Activated T-cell treated with anti-CD3 and anti-CD28 coated beads, Interleukin-2, amount 50 U/mL, for 4 hours (primary cell): ENCODE data around the gene NFYB. TPM values are rescaled to one million over a fixed set of nuclear protein-coding genes. Genes with fewer than 3 reads are reported as not detected.
"Not testable (repeated sequence)": the region's sequence is repeated elsewhere in the genome, so short reads cannot be mapped to it uniquely, and the experiment has no call there.

Source experiments
- ATAC-seq, 2 donors: fragments of 200-7000 bp; cut with Tn5 transposase; one replicate each; pipeline ENCODE4 v1.10.0; 2021
- DNase-seq: peaks from one replicate; pipeline ENCODE4 v3.0.0-alpha.2; 2020
- H3K27me3 Mint-ChIP-seq: one replicate; pipeline ENCODE4 v1.8.0; 2021; ENCODE audit warnings: low read depth, mixed read lengths
- H3K36me3 Mint-ChIP-seq: one replicate; pipeline ENCODE4 v1.8.0; 2022; ENCODE audit warnings: mixed read lengths; ENCODE audit not compliant: insufficient read depth
- H3K4me1 Mint-ChIP-seq: one replicate; pipeline ENCODE4 v1.8.0; 2021; ENCODE audit warnings: low read depth, mixed read lengths
- H3K4me3 Mint-ChIP-seq: one replicate; pipeline ENCODE4 v1.8.0; 2021; ENCODE audit warnings: mild to moderate bottlenecking, moderate library complexity, mixed read lengths
- H3K9me3 Mint-ChIP-seq: one replicate; pipeline ENCODE4 v1.8.0; 2021; ENCODE audit warnings: mixed read lengths
- total RNA-seq, 3 donors: library from RNA; stranded (reverse); gene quantifications; one replicate each; pipeline ENCODE4 v1.2.1, GENCODE V29; 2021

Gene NFYB
- total RNA-seq, 3 donors from 2014 or later = 20.6 to 25.7 (median 22.9) TPM

GRCh38 chr12:104168596-104168995 is 30.6 kb upstream of the NFYB start:
- no peak overlapping the region for H3K4me3 Mint-ChIP-seq
- H3K4me1 Mint-ChIP-seq = no peaks in the 10 kb centered on the region
- H3K27me3 Mint-ChIP-seq = peaks cover 5% of the 10 kb centered on the region
- no peaks in the 10 kb centered on the region for H3K9me3 Mint-ChIP-seq
- no peaks in the 10 kb centered on the region for H3K36me3 Mint-ChIP-seq
- DNase-seq (no peak), ATAC-seq (no peak)

- Mint-ChIP-seq H3K4me3 (no peak overlapping the region), H3K9me3 (no peaks in the 10 kb centered on the region), H3K27me3 (peaks cover 5% of the 10 kb centered on the region), H3K4me1 (peaks cover under 1% of the 10 kb centered on the region), H3K36me3 (no peaks in the 10 kb centered on the region)
- ATAC-seq (no peak), DNase-seq (no peak)
Observed at GRCh38 chr12:104167519-104168458, 29.8 kb upstream of the NFYB start.

GRCh38 chr12:104166465-104166864 is 28.5 kb upstream of the NFYB start:
- Mint-ChIP-seq H3K9me3 (no peaks in the 10 kb centered on the region), H3K36me3 (no peaks in the 10 kb centered on the region), H3K27me3 (peaks cover 5% of the 10 kb centered on the region), H3K4me1 (peaks cover 1% of the 10 kb centered on the region), H3K4me3 (no peak overlapping the region)
- no peak for DNase-seq
- no peak for ATAC-seq

GRCh38 chr12:104165801-104166200 is 27.8 kb upstream of the NFYB start:
- peaks cover 5% of the 10 kb centered on the region for H3K27me3 Mint-ChIP-seq
- no peak for ATAC-seq
- H3K36me3 Mint-ChIP-seq = no peaks in the 10 kb centered on the region
- H3K9me3 Mint-ChIP-seq = no peaks in the 10 kb centered on the region
- peaks cover 1% of the 10 kb centered on the region for H3K4me1 Mint-ChIP-seq
- H3K4me3 Mint-ChIP-seq = no peak overlapping the region
- DNase-seq = no peak

- peaks cover 1% of the 10 kb centered on the region for H3K4me1 Mint-ChIP-seq
- no peak overlapping the region for H3K4me3 Mint-ChIP-seq
- DNase-seq (no peak), ATAC-seq (no peak)
- H3K9me3 Mint-ChIP-seq = no peaks in the 10 kb centered on the region
- H3K27me3 Mint-ChIP-seq = peaks cover 5% of the 10 kb centered on the region
- H3K36me3 Mint-ChIP-seq = no peaks in the 10 kb centered on the region
Observed at GRCh38 chr12:104164634-104165033, 26.6 kb upstream of the NFYB start.

GRCh38 chr12:104163631-104164030 is 25.6 kb upstream of the NFYB start:
- no peaks in the 10 kb centered on the region for H3K36me3 Mint-ChIP-seq
- no peak overlapping the region for H3K4me3 Mint-ChIP-seq
- DNase-seq = no peak
- H3K9me3 Mint-ChIP-seq = no peaks in the 10 kb centered on the region
- ATAC-seq = peak in 1 of 2 donors; percentile 41
- peaks cover 1% of the 10 kb centered on the region for H3K4me1 Mint-ChIP-seq
- peaks cover 5% of the 10 kb centered on the region for H3K27me3 Mint-ChIP-seq

GRCh38 chr12:104163028-104163427 is 25.0 kb upstream of the NFYB start:
- not testable (repeated sequence) for H3K9me3 Mint-ChIP-seq, H3K4me1 Mint-ChIP-seq, H3K4me3 Mint-ChIP-seq, DNase-seq, H3K27me3 Mint-ChIP-seq, H3K36me3 Mint-ChIP-seq
- peak in 1 of 2 donors; percentile 54 for ATAC-seq

- Mint-ChIP-seq H3K36me3 (no peaks in the 10 kb centered on the region), H3K4me1 (peaks cover 10% of the 10 kb centered on the region), H3K9me3 (no peaks in the 10 kb centered on the region), H3K4me3 (no peak overlapping the region), H3K27me3 (no peaks in the 10 kb centered on the region)
- ATAC-seq = no peak
- DNase-seq = no peak
Observed at GRCh38 chr12:104155711-104156555, 17.9 kb upstream of the NFYB start.

- H3K4me1 Mint-ChIP-seq = peaks cover 10% of the 10 kb centered on the region
- H3K27me3 Mint-ChIP-seq = no peaks in the 10 kb centered on the region
- ATAC-seq = no peak
- no peak for DNase-seq
- no peaks in the 10 kb centered on the region for H3K36me3 Mint-ChIP-seq
- H3K4me3 Mint-ChIP-seq = no peak overlapping the region
- H3K9me3 Mint-ChIP-seq = no peaks in the 10 kb centered on the region
Observed at GRCh38 chr12:104154806-104155205, 16.8 kb upstream of the NFYB start.

- ATAC-seq (no peak), DNase-seq (no peak)
- H3K4me3 Mint-ChIP-seq = peak overlapping the region; percentile 2
- no peaks in the 10 kb centered on the region for H3K36me3 Mint-ChIP-seq
- H3K27me3 Mint-ChIP-seq = no peaks in the 10 kb centered on the region
- H3K4me1 Mint-ChIP-seq = peaks cover 10% of the 10 kb centered on the region
- H3K9me3 Mint-ChIP-seq = no peaks in the 10 kb centered on the region
Observed at GRCh38 chr12:104154286-104154685, 16.3 kb upstream of the NFYB start.

- H3K9me3 Mint-ChIP-seq = no peaks in the 10 kb centered on the region
- ATAC-seq = no peak
- no peak for DNase-seq
Observed at GRCh38 chr12:104152685-104153241, 14.8 kb upstream of the NFYB start.

GRCh38 chr12:104150416-104150815 is 12.4 kb upstream of the NFYB start:
- H3K27me3 Mint-ChIP-seq = peaks cover 4% of the 10 kb centered on the region
- H3K9me3 Mint-ChIP-seq = no peaks in the 10 kb centered on the region
- H3K4me1 Mint-ChIP-seq = peaks cover 10% of the 10 kb centered on the region
- H3K4me3 Mint-ChIP-seq = no peak overlapping the region
- ATAC-seq (no peak), DNase-seq (no peak)
- no peaks in the 10 kb centered on the region for H3K36me3 Mint-ChIP-seq

More at GRCh38 chr12:104152685-104153241, 14.8 kb upstream of the NFYB start:
- H3K36me3 Mint-ChIP-seq = no peaks in the 10 kb centered on the region
- no peak overlapping the region for H3K4me3 Mint-ChIP-seq
- H3K27me3 Mint-ChIP-seq = peaks cover 4% of the 10 kb centered on the region
- peaks cover 10% of the 10 kb centered on the region for H3K4me1 Mint-ChIP-seq

GRCh38 chr12:104147346-104147745 is 9.3 kb upstream of the NFYB start:
- DNase-seq (no peak), ATAC-seq (no peak)
- H3K36me3 Mint-ChIP-seq = no peaks in the 10 kb centered on the region
- H3K4me3 Mint-ChIP-seq = no peak overlapping the region
- no peaks in the 10 kb centered on the region for H3K4me1 Mint-ChIP-seq
- H3K9me3 Mint-ChIP-seq = no peaks in the 10 kb centered on the region
- peaks cover 7% of the 10 kb centered on the region for H3K27me3 Mint-ChIP-seq

- ATAC-seq (no peak), DNase-seq (no peak)
- Mint-ChIP-seq H3K4me1 (no peaks in the 10 kb centered on the region), H3K27me3 (peaks cover 7% of the 10 kb centered on the region), H3K4me3 (no peak overlapping the region), H3K9me3 (no peaks in the 10 kb centered on the region), H3K36me3 (no peaks in the 10 kb centered on the region)
Observed at GRCh38 chr12:104143918-104144317, 5.9 kb upstream of the NFYB start.
